Stimulated activated CD4-positive, alpha-beta T cell treated with anti-CD3 and anti-CD28 coated beads, Interleukin-1b, Interleukin-23, amount 100 ng/mL, for 24 hours (primary cell): ENCODE data around the gene CDK5RAP1.

Experiments
- DNase-seq, 4 experiments: peaks; one replicate each; pipeline ENCODE4 v3.0.0-alpha.2; 2020; ENCODE audit warnings: low read depth in 4 of 4, low spot score in 1 of 4

CDK5RAP1 gene

GRCh38 chr20:33337119-33337518 is 64.2 kb downstream of the CDK5RAP1 start:
- no peak for DNase-seq

- no peak for DNase-seq
These were observed 64.9 kb downstream of the CDK5RAP1 start for GRCh38 chr20:33336375-33336774.

- no peak for DNase-seq
These were observed 67.2 kb downstream of the CDK5RAP1 start for GRCh38 chr20:33334111-33334510.

GRCh38 chr20:33333616-33334015 is 67.7 kb downstream of the CDK5RAP1 start:
- DNase-seq = no peak

- no peak for DNase-seq
These were observed 68.3 kb downstream of the CDK5RAP1 start for GRCh38 chr20:33332905-33333456.

GRCh38 chr20:33328157-33329137 is 72.9 kb downstream of the CDK5RAP1 start:
- DNase-seq = no peak

- no peak for DNase-seq
These were observed 76.0 kb downstream of the CDK5RAP1 start for GRCh38 chr20:33325350-33325749.

GRCh38 chr20:33323236-33323635 is 78.1 kb downstream of the CDK5RAP1 start:
- DNase-seq = no peak

GRCh38 chr20:33322456-33322855 is 78.9 kb downstream of the CDK5RAP1 start:
- no peak for DNase-seq

- DNase-seq = no peak
These were observed 81.3 kb downstream of the CDK5RAP1 start for GRCh38 chr20:33320006-33320405.

- no peak for DNase-seq
These were observed 83.3 kb downstream of the CDK5RAP1 start for GRCh38 chr20:33318096-33318429.

GRCh38 chr20:33317424-33318095 is 83.8 kb downstream of the CDK5RAP1 start:
- DNase-seq = no peak

GRCh38 chr20:33316958-33317357 is 84.4 kb downstream of the CDK5RAP1 start:
- no peak for DNase-seq

- DNase-seq = no peak
These were observed 85.0 kb downstream of the CDK5RAP1 start for GRCh38 chr20:33316343-33316742.

GRCh38 chr20:33313686-33314314 is 87.5 kb downstream of the CDK5RAP1 start:
- DNase-seq = no peak

- DNase-seq = no peak
These were observed 88.7 kb downstream of the CDK5RAP1 start for GRCh38 chr20:33312583-33312982.

- DNase-seq = no peak
These were observed 89.3 kb downstream of the CDK5RAP1 start for GRCh38 chr20:33311996-33312395.

GRCh38 chr20:33311011-33311410 is 90.3 kb downstream of the CDK5RAP1 start:
- DNase-seq = no peak

GRCh38 chr20:33310327-33310899 is 90.9 kb downstream of the CDK5RAP1 start:
- DNase-seq = no peak

- no peak for DNase-seq
These were observed 91.7 kb downstream of the CDK5RAP1 start for GRCh38 chr20:33309631-33310030.
